Endothelial cell of umbilical vein (primary cell): ENCODE results near the gene OSBPL6. TPM values are rescaled to one million over a fixed set of nuclear protein-coding genes. Genes with fewer than 3 reads are reported as not detected.

Experiments used
- BruUV-seq: library from RNA; stranded (reverse); fragments of 400-500 nt; replicated peaks from 2 replicates; lab custom pipeline; 2021; lab: Mats Ljungman, UMichigan
- CTCF ChIA-PET: fragments of 300-600, 350-600 bp; sonication (Branson Sonifier 250); formaldehyde crosslinking; loops from one replicate; lab custom pipeline; 2021; ENCODE audit warnings: antibody characterized with exemption, inconsistent platforms; lab: Charles Lee
- POLR2A ChIA-PET: fragments of 300-600, 350-600 bp; sonication (Branson Sonifier 250); formaldehyde crosslinking; loops from one replicate; lab custom pipeline; 2021; ENCODE audit warnings: antibody characterized with exemption, inconsistent platforms; lab: Charles Lee
- DNase-seq: peaks from one replicate; pipeline ENCODE4 v3.0.0-alpha.2; 2011; ENCODE audit warnings: low read depth, low spot score
- FAIRE-seq: peaks from 2 replicates; lab custom pipeline; 2011; peaks lifted over from hg19 to GRCh38; lab: Jason Lieb, UNC
- H2AFZ ChIP-seq: 2 replicates; pipeline ENCODE4 v1.6.0; 2012; ENCODE audit warnings: low read depth, low read length, control low read depth, inconsistent platforms
- H3K27ac ChIP-seq: 2 replicates; pipeline ENCODE4 v1.5.1; 2011; ENCODE audit warnings: low read depth, mild to moderate bottlenecking, control low read depth, low read length, moderate library complexity; ENCODE audit not compliant: insufficient read depth
- H3K27me3 ChIP-seq, 2 experiments: 2 replicates each; pipeline versions ENCODE4 v1.6.0 to v1.6.1; 2011; ENCODE audit warnings: low read length in 2 of 2, mixed read lengths in 1 of 2; ENCODE audit not compliant: control insufficient read depth in 2 of 2, insufficient read depth in 2 of 2
- H3K36me3 ChIP-seq, 2 experiments: 2 replicates in 1 of 2; 3 replicates in 1 of 2; pipeline ENCODE4 v1.5.1; 2011; ENCODE audit warnings: low read length in 2 of 2, mild to moderate bottlenecking in 1 of 2, moderate library complexity in 1 of 2; ENCODE audit not compliant: control insufficient read depth in 2 of 2, insufficient read depth in 2 of 2; ENCODE audit errors: extremely low read depth in 1 of 2
- H3K4me1 ChIP-seq: 3 replicates; pipeline ENCODE4 v1.5.1; 2011; ENCODE audit warnings: mild to moderate bottlenecking, low read length; ENCODE audit not compliant: control insufficient read depth, insufficient read depth; ENCODE audit errors: extremely low read depth
- H3K4me2 ChIP-seq: 2 replicates; pipeline ENCODE4 v1.6.1; 2011; ENCODE audit warnings: low read length, control low read depth, mixed read lengths; ENCODE audit not compliant: insufficient read depth
- H3K4me3 ChIP-seq, 3 experiments: fragments of 200-600 bp in 1 of 3; sonication (generic), shearing (Covaris generic) in 1 of 3; replicated peaks in 1 of 3; 2 replicates each; pipeline ENCODE4 v1.5.1; 2011 to 2016; ENCODE audit warnings: control low read depth in 3 of 3, low read length in 3 of 3, mild to moderate bottlenecking in 2 of 3, inconsistent platforms in 1 of 3, low read depth in 1 of 3, moderate library complexity in 1 of 3; ENCODE audit not compliant: insufficient read depth in 1 of 3
- H3K79me2 ChIP-seq: 2 replicates; pipeline ENCODE4 v1.6.0; 2012; ENCODE audit warnings: low read length, inconsistent platforms; ENCODE audit not compliant: control insufficient read depth, insufficient read depth
- H3K9ac ChIP-seq: replicated peaks from 2 replicates; pipeline ENCODE3; 2011; ENCODE audit warnings: low read length, control low read depth; ENCODE audit not compliant: insufficient read depth; ENCODE audit errors: extremely low read depth
- H3K9me1 ChIP-seq: replicated peaks from 3 replicates; pipeline ENCODE4 v1.6.0; 2011; ENCODE audit warnings: mild to moderate bottlenecking, low read length; ENCODE audit not compliant: control insufficient read depth, insufficient read depth; ENCODE audit errors: extremely low read depth
- H3K9me3 ChIP-seq: replicated peaks from 2 replicates; pipeline ENCODE4 v1.5.1; 2012; ENCODE audit warnings: low read length, inconsistent platforms; ENCODE audit not compliant: control insufficient read depth, insufficient read depth
- H4K20me1 ChIP-seq: replicated peaks from 2 replicates; pipeline ENCODE3; 2011; ENCODE audit warnings: mild to moderate bottlenecking, low read length; ENCODE audit not compliant: control insufficient read depth, insufficient read depth; ENCODE audit errors: extremely low read depth
- EZH2 ChIP-seq: IDR thresholded peaks from 2 replicates; pipeline ENCODE4 v1.6.1; 2012; ENCODE audit warnings: borderline replicate concordance, low read depth, mild to moderate bottlenecking, moderate library complexity, low read length, inconsistent platforms; ENCODE audit not compliant: severe bottlenecking
- FOS ChIP-seq: IDR thresholded peaks from 2 replicates; pipeline ENCODE4 v1.6.1; 2011; ENCODE audit warnings: mild to moderate bottlenecking, low read length, moderate library complexity, borderline replicate concordance; ENCODE audit not compliant: insufficient read depth
- GATA2 ChIP-seq: IDR thresholded peaks from 2 replicates; pipeline ENCODE4 v1.7.0; 2011; ENCODE audit warnings: low read depth, mild to moderate bottlenecking, moderate library complexity, mixed read lengths, low read length; ENCODE audit not compliant: insufficient read length, insufficient read depth
- JUN ChIP-seq: IDR thresholded peaks from 2 replicates; pipeline ENCODE4 v1.6.1; 2011; ENCODE audit warnings: borderline replicate concordance, low read depth; ENCODE audit not compliant: insufficient read length, insufficient read depth
- MAX ChIP-seq: IDR thresholded peaks from 2 replicates; pipeline ENCODE4 v1.6.1; 2011; ENCODE audit not compliant: insufficient read depth, insufficient read length
- MYC ChIP-seq: IDR thresholded peaks from one replicate; pipeline ENCODE4 v1.6.1; 2011; ENCODE audit warnings: mild to moderate bottlenecking, low read depth, low read length
- POLR2A ChIP-seq: IDR thresholded peaks from 2 replicates; pipeline ENCODE4 v1.6.1; 2012; ENCODE audit warnings: low read depth, mild to moderate bottlenecking, control low read depth, low read length
- POLR2AphosphoS5 ChIP-seq: IDR thresholded peaks from 2 replicates; pipeline ENCODE4 v1.6.1; 2012; ENCODE audit warnings: low read depth, mild to moderate bottlenecking, control low read depth, low read length, moderate library complexity; ENCODE audit not compliant: insufficient read depth
- dilution Hi-C: fragments of 300-500 bp; cut with MboI; formaldehyde crosslinking; loops from one replicate; pipeline ENCODE4 v1.15.0; 2019; ENCODE audit warnings: low sequenced_read_pairs; ENCODE audit not compliant: extremely low pct_ligation_motif_present
- intact Hi-C: fragments of 100-400 bp; cut with micrococcal nuclease; formaldehyde crosslinking; loops from one replicate; pipeline ENCODE4 v1.10.0; 2022
- polyA plus RNA-seq, 4 experiments: library from polyadenylated mRNA; depleted of rRNA in 3 of 4; stranded (reverse) in 3 of 4; unstranded in 1 of 4; fragments of >200 nt; gene quantifications; 2 replicates each; pipeline versions ENCODE4 v1.2.1 to v1.2.3, GENCODE V29; 2011 to 2012; ENCODE audit warnings: missing spikeins in 1 of 4
- total RNA-seq: library from RNA; stranded (reverse); gene quantifications from 2 replicates; pipeline ENCODE4 v1.2.3, GENCODE V29; 2021
- TF ChIP-seq, protein P1 (sequence below), 2 donors: IDR thresholded peaks; 1 replicate in 1 of 2; 2 replicates in 1 of 2; pipeline ENCODE4 v1.5.1; 2011; ENCODE audit warnings: low read length in 2 of 2, mild to moderate bottlenecking in 2 of 2, moderate library complexity in 2 of 2, control low read depth in 1 of 2, inconsistent platforms in 1 of 2, low read depth in 1 of 2; ENCODE audit not compliant: insufficient read depth in 1 of 2; ENCODE audit errors: extremely low read depth in 1 of 2

The OSBPL6 gene
- total and polyA plus RNA-seq, 2 donors (not counting 3 experiments of a cell fraction or from before 2014, with no cell fraction given): 1.5 to 2.3 TPM

GRCh38 chr2:178152542-178152941 is 41.8 kb upstream of the OSBPL6 start:
- ChIA-PET POLR2A (no interaction called here), CTCF (interaction anchor here (1.3 kb wide), 1 partner anchor 21 kb away, joined by 3 read pairs; no protein-coding TSS in a partner anchor)
- Histone ChIP-seq H3K4me3 (no peak overlapping the region), H3K27me3 (peaks cover 2 to 3% of the 10 kb centered on the region in 2 experiments), H3K4me2 (no peak overlapping the region), H4K20me1 (no peaks in the 10 kb centered on the region), H3K4me1 (no peaks in the 10 kb centered on the region), H3K9ac (no peak overlapping the region), H3K36me3 (no peaks in the 10 kb centered on the region), H3K79me2 (no peaks in the 10 kb centered on the region), H3K9me3 (no peaks in the 10 kb centered on the region), H2AFZ (no peak overlapping the region), H3K9me1 (no peaks in the 10 kb centered on the region), H3K27ac (no peak overlapping the region)
- dilution Hi-C loops: no loop called here
- no peak for TF ChIP-seq EZH2
- TF ChIP-seq JUN: no peak
- no peak for TF ChIP-seq MYC
- no peak for TF ChIP-seq MAX
- no peak for TF ChIP-seq POLR2AphosphoS5
- TF ChIP-seq, protein P1, sequence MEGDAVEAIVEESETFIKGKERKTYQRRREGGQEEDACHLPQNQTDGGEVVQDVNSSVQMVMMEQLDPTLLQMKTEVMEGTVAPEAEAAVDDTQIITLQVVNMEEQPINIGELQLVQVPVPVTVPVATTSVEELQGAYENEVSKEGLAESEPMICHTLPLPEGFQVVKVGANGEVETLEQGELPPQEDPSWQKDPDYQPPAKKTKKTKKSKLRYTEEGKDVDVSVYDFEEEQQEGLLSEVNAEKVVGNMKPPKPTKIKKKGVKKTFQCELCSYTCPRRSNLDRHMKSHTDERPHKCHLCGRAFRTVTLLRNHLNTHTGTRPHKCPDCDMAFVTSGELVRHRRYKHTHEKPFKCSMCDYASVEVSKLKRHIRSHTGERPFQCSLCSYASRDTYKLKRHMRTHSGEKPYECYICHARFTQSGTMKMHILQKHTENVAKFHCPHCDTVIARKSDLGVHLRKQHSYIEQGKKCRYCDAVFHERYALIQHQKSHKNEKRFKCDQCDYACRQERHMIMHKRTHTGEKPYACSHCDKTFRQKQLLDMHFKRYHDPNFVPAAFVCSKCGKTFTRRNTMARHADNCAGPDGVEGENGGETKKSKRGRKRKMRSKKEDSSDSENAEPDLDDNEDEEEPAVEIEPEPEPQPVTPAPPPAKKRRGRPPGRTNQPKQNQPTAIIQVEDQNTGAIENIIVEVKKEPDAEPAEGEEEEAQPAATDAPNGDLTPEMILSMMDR (IDR thresholded peaks at IDR 0.05; ENCODE audit: extremely low read depth in 1 of 2, insufficient read depth in 1 of 2, low read depth in 1 of 2, low read length in 2 of 2): no peak
- no peak for TF ChIP-seq POLR2A
- TF ChIP-seq FOS: no peak
- TF ChIP-seq GATA2: no peak
- BruUV-seq: no TSS peak
- FAIRE-seq (no peak), DNase-seq (no peak)
- intact Hi-C loops: no loop called here
